Ishikawa (cell line): ENCODE data around the gene BTBD9.

Experiments
- CEBPB ChIP-seq: IDR thresholded peaks from 2 replicates; pipeline ENCODE4 v1.6.1; 2012
- CREB1 ChIP-seq: IDR thresholded peaks from 2 replicates; pipeline ENCODE4 v1.6.1; 2012; ENCODE audit warnings: low read depth
- EGR1 ChIP-seq: IDR thresholded peaks from 2 replicates; pipeline ENCODE4 v1.6.1; 2012
- EP300 ChIP-seq: IDR thresholded peaks from 2 replicates; pipeline ENCODE4 v1.6.1; 2012; ENCODE audit warnings: borderline replicate concordance
- FOXM1 ChIP-seq: IDR thresholded peaks from 2 replicates; pipeline ENCODE4 v1.6.1; 2012; ENCODE audit warnings: low read depth, borderline replicate concordance
- MAX ChIP-seq: IDR thresholded peaks from 2 replicates; pipeline ENCODE4 v1.6.1; 2012
- NFIC ChIP-seq: IDR thresholded peaks from 2 replicates; pipeline ENCODE4 v1.6.1; 2012
- RAD21 ChIP-seq: IDR thresholded peaks from 2 replicates; pipeline ENCODE4 v1.6.1; 2012; ENCODE audit warnings: low read depth
- REST ChIP-seq: IDR thresholded peaks from 2 replicates; pipeline ENCODE4 v1.6.1; 2012; ENCODE audit warnings: low read depth, mild to moderate bottlenecking
- TAF1 ChIP-seq: IDR thresholded peaks from 2 replicates; pipeline ENCODE4 v1.6.1; 2012; ENCODE audit warnings: low read depth, mild to moderate bottlenecking
- TCF12 ChIP-seq: IDR thresholded peaks from 2 replicates; pipeline ENCODE4 v1.6.1; 2012; ENCODE audit warnings: low read depth
- TEAD4 ChIP-seq: IDR thresholded peaks from 2 replicates; pipeline ENCODE4 v1.6.1; 2012
- USF1 ChIP-seq: IDR thresholded peaks from 2 replicates; pipeline ENCODE4 v1.6.1; 2012
- YY1 ChIP-seq: IDR thresholded peaks from 2 replicates; pipeline ENCODE4 v1.6.1; 2012; ENCODE audit warnings: low read depth
- ZBTB7A ChIP-seq: IDR thresholded peaks from 2 replicates; pipeline ENCODE4 v1.6.1; 2012; ENCODE audit warnings: low read depth

Gene BTBD9

GRCh38 chr6:38323216-38323615 lies 316.5 kb downstream of the BTBD9 start:
- TF ChIP-seq CEBPB = no peak
- TF ChIP-seq REST = no peak
- no peak for TF ChIP-seq ZBTB7A
- no peak for TF ChIP-seq TCF12
- TF ChIP-seq CREB1 = no peak
- TF ChIP-seq TAF1 = no peak
- TF ChIP-seq YY1 = no peak
- no peak for TF ChIP-seq EP300
- no peak for TF ChIP-seq USF1
- TF ChIP-seq MAX = no peak
- no peak for TF ChIP-seq FOXM1

GRCh38 chr6:38322138-38322537 lies 317.6 kb downstream of the BTBD9 start:
- TF ChIP-seq CEBPB = no peak
- TF ChIP-seq TCF12 = no peak
- TF ChIP-seq TAF1 = no peak
- TF ChIP-seq TEAD4 = no peak
- TF ChIP-seq USF1 = no peak
- no peak for TF ChIP-seq FOXM1
- TF ChIP-seq EP300 = no peak
- TF ChIP-seq ZBTB7A = no peak
- TF ChIP-seq NFIC = no peak
- no peak for TF ChIP-seq YY1

- TF ChIP-seq EP300 = no peak
- TF ChIP-seq CEBPB = no peak
- no peak for TF ChIP-seq YY1
- TF ChIP-seq CREB1 = no peak
- TF ChIP-seq RAD21 = no peak
- no peak for TF ChIP-seq REST
- TF ChIP-seq EGR1 = no peak
- TF ChIP-seq FOXM1 = no peak
Measured at GRCh38 chr6:38320843-38321242, 318.9 kb downstream of the BTBD9 start.

- TF ChIP-seq EGR1 (no peak), CEBPB (no peak), NFIC (no peak), TEAD4 (no peak), ZBTB7A (no peak), TCF12 (no peak), CREB1 (no peak), RAD21 (no peak), MAX (no peak), FOXM1 (no peak), EP300 (no peak)
Measured at GRCh38 chr6:38320358-38320757, 319.4 kb downstream of the BTBD9 start.

GRCh38 chr6:38319256-38320212 lies 320.2 kb downstream of the BTBD9 start:
- TF ChIP-seq USF1 (no peak), RAD21 (no peak), EGR1 (no peak), MAX (no peak), TCF12 (no peak)
